Measurements from ENCODE around the gene MAP4K3. TPM values are rescaled to one million over a fixed set of nuclear protein-coding genes. Genes with fewer than 3 reads are reported as not detected.

MAP4K3 gene
- total RNA-seq, 2 experiments from 2014 or later, result 10.9 to 13.1 TPM

GRCh38 chr2:39217192-39217550 lies 219.9 kb downstream of the MAP4K3 start:
- H3K9me3 Mint-ChIP-seq (ENCODE audit: low read depth), result peaks cover 6% of the 10 kb centered on the region
- DNase-seq (no peak), ATAC-seq (peak; percentile 70)
- CTCF ChIA-PET, result interaction anchor here (0.8 to 7.3 kb wide), 7 partner anchors 9 to 98 kb away, joined by 3 to 59 read pairs (median 9); partner anchors contain the start of gene SOS1
- H3K4me1 Mint-ChIP-seq, result peaks cover 83% of the 10 kb centered on the region
- H3K27me3 Mint-ChIP-seq, result no peaks in the 10 kb centered on the region
- peak overlapping the region; percentile 60 for H3K4me3 Mint-ChIP-seq
- peak overlapping the region; percentile 97 for H3K27ac Mint-ChIP-seq
- H3K36me3 Mint-ChIP-seq, result peaks cover 46% of the 10 kb centered on the region

GRCh38 chr2:39216346-39217191 lies 220.5 kb downstream of the MAP4K3 start:
- peak; percentile 85 for ATAC-seq
- CTCF ChIA-PET, result interaction anchor here (0.6 to 7.3 kb wide), 9 partner anchors 9 to 107 kb away, joined by 3 to 59 read pairs (median 3); partner anchors contain the start of gene SOS1
- Mint-ChIP-seq H3K36me3 (peaks cover 43% of the 10 kb centered on the region), H3K4me3 (peak overlapping the region; percentile 49), H3K9me3 (ENCODE audit: low read depth) (peaks cover 3% of the 10 kb centered on the region), H3K4me1 (peaks cover 82% of the 10 kb centered on the region), H3K27me3 (no peaks in the 10 kb centered on the region), H3K27ac (peak overlapping the region; percentile 97)
- DNase-seq, result peak; percentile 94

- Mint-ChIP-seq H3K36me3 (peaks cover 41% of the 10 kb centered on the region), H3K9me3 (ENCODE audit: low read depth) (peaks cover 3% of the 10 kb centered on the region), H3K27me3 (no peaks in the 10 kb centered on the region), H3K4me1 (peaks cover 86% of the 10 kb centered on the region), H3K4me3 (no peak overlapping the region), H3K27ac (peak overlapping the region; percentile 97)
- ATAC-seq (no peak), DNase-seq (no peak)
- CTCF ChIA-PET, result interaction anchor here (1.0 to 7.3 kb wide), 8 partner anchors 10 to 116 kb away, joined by 3 to 59 read pairs (median 4); partner anchors contain the start of gene SOS1
These were observed 221.5 kb downstream of the MAP4K3 start for GRCh38 chr2:39215545-39215944.

GRCh38 chr2:39213015-39213414 lies 224.1 kb downstream of the MAP4K3 start:
- H3K4me1 Mint-ChIP-seq, result peaks cover 69% of the 10 kb centered on the region
- DNase-seq, result no peak

GRCh38 chr2:39210846-39211245 lies 226.2 kb downstream of the MAP4K3 start:
- peaks cover 28% of the 10 kb centered on the region for H3K36me3 Mint-ChIP-seq
- H3K27me3 Mint-ChIP-seq, result no peaks in the 10 kb centered on the region
- peaks cover 51% of the 10 kb centered on the region for H3K4me1 Mint-ChIP-seq
- ATAC-seq, result no peak
- CTCF ChIA-PET, result interaction anchor here (0.8 to 4.2 kb wide), 8 partner anchors 17 to 91 kb away, joined by 3 to 19 read pairs (median 4); partner anchors contain the start of gene SOS1
- H3K27ac Mint-ChIP-seq, result peak overlapping the region; percentile 71
- H3K9me3 Mint-ChIP-seq (ENCODE audit: low read depth), result no peaks in the 10 kb centered on the region
- no peak overlapping the region for H3K4me3 Mint-ChIP-seq
- no peak for DNase-seq

More at GRCh38 chr2:39213015-39213414, 224.1 kb downstream of the MAP4K3 start:
- peak overlapping the region; percentile 72 for H3K27ac Mint-ChIP-seq
- H3K27me3 Mint-ChIP-seq, result no peaks in the 10 kb centered on the region
- no peaks in the 10 kb centered on the region for H3K9me3 Mint-ChIP-seq (ENCODE audit: low read depth)
- CTCF ChIA-PET, result interaction anchor here (1.9 to 7.3 kb wide), 2 partner anchors 24 to 86 kb away, joined by 4 to 59 read pairs; no protein-coding TSS in a partner anchor
- ATAC-seq, result no peak
- no peak overlapping the region for H3K4me3 Mint-ChIP-seq
- peaks cover 29% of the 10 kb centered on the region for H3K36me3 Mint-ChIP-seq

GRCh38 chr2:39203382-39203781 lies 233.7 kb downstream of the MAP4K3 start:
- peaks cover 40% of the 10 kb centered on the region for H3K36me3 Mint-ChIP-seq
- CTCF ChIA-PET, result interaction anchor here (0.6 to 2.7 kb wide), 6 partner anchors 13 to 134 kb away, joined by 3 to 9 read pairs (median 4); partner anchors contain the start of gene SOS1
- ATAC-seq (peak; percentile 78), DNase-seq (no peak)
- peaks cover 28% of the 10 kb centered on the region for H3K4me1 Mint-ChIP-seq
- peak overlapping the region; percentile 86 for H3K27ac Mint-ChIP-seq
- H3K27me3 Mint-ChIP-seq, result no peaks in the 10 kb centered on the region
- H3K4me3 Mint-ChIP-seq, result peak overlapping the region; percentile 66
- H3K9me3 Mint-ChIP-seq (ENCODE audit: low read depth), result peaks cover 11% of the 10 kb centered on the region

GRCh38 chr2:39202639-39203369 lies 234.3 kb downstream of the MAP4K3 start:
- peak; percentile 77 for ATAC-seq
- Mint-ChIP-seq H3K4me1 (peaks cover 28% of the 10 kb centered on the region), H3K27me3 (no peaks in the 10 kb centered on the region), H3K4me3 (peak overlapping the region; percentile 66), H3K36me3 (peaks cover 44% of the 10 kb centered on the region), H3K27ac (peak overlapping the region; percentile 86), H3K9me3 (ENCODE audit: low read depth) (peaks cover 13% of the 10 kb centered on the region)
- peak; percentile 54 for DNase-seq
- CTCF ChIA-PET, result interaction anchor here (0.6 to 2.7 kb wide), 8 partner anchors 14 to 134 kb away, joined by 3 to 9 read pairs (median 4); partner anchors contain the start of gene SOS1

Other genes with a start within 250 kb of the MAP4K3 start
- 1 to 10 TPM in 1 of 2 experiments, under 1 TPM in 1; 0.32 to 1.1 TPM for gene CDKL4, start 193.3 kb downstream of the MAP4K3 start, total RNA-seq
- not detected for gene TMEM178A, start 228.6 kb upstream of the MAP4K3 start, total RNA-seq